C1 segment of cervical spinal cord (tissue), 14 donors: Measurements from ENCODE around the gene ANAPC10.
"Not testable (repeated sequence)": the region's sequence is repeated elsewhere in the genome, so short reads cannot be mapped to it uniquely, and the experiment has no call there.

ENCODE experiments used
- DNase-seq, 14 donors: peaks; one replicate each; lab custom pipeline; 2025; lab: John Stamatoyannopoulos, UW

The ANAPC10 gene

DNA sequence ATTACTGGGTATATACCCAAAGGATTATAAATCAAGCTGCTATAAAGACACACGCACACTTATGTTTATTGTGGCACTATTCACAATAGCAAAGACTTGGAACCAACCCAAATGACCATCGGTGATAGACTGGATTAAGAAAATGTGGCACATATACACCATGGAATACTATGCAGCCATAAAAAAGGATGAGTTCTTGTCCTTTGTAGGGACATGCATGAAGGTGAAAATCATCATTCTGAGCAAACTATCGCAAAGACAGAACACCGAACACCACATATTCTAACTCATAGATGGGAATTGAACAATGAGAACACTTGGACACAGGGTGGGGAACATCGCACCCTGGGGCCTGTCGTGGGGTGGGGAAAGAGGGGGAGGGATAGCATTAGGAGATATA, 87.7 kb downstream of the ANAPC10 start:
- not testable (repeated sequence) for DNase-seq

DNA sequence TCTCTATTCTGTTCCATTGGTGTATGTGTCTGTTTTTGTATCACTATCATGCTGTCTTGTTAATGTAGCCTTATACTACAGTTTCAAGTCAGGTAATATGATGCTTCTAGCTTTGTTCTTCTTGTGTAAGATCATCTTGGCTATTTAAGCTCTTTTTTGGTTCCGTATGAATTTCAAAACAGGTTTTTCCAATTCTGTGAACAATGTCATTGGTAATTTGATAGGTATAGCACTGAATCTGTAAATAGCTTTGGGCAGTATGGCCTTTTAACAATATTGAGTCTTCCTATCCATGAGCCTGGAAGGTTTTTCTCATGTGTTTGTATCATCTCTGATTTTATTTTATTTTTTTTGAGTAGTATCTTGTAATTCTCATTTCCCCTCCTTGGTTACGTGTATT, 94.3 kb downstream of the ANAPC10 start:
- no peak for DNase-seq

DNA sequence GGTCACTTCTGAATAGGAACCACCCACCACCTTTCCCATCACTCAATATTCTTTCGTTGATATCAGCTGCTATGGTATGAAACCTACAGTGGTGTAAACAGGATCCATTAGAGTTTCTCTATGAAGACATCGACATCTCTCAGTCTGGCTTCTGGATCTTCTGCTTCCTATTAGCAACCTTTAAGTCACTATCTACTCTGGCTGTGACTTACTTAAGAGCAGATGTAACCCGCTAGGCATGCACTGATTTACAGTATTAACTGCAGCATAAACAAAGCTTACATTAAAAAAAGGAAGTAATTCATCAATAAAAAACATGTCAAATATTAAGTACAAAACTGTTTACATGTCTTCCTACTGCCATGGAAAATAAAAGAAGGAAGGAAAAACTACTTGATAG, 96.4 kb downstream of the ANAPC10 start:
- DNase-seq: no peak

DNA sequence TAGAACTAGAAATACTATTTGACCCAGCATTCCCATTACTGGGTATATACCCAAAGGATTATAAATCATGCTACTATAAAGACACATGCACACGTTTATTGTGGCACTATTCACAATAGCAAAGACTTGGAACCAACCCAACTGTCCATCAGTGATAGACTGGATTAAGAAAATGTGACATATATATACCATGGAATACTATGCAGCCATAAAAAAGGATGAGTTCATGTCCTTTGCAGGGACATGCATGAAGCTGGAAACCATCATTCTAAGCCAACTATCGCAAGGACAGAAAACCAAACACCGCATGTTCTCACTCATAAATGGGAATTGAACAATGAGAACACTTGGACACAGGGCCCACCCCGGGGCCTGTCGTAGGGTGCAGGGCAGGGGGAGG, 97.3 kb downstream of the ANAPC10 start:
- not testable (repeated sequence) for DNase-seq

DNA sequence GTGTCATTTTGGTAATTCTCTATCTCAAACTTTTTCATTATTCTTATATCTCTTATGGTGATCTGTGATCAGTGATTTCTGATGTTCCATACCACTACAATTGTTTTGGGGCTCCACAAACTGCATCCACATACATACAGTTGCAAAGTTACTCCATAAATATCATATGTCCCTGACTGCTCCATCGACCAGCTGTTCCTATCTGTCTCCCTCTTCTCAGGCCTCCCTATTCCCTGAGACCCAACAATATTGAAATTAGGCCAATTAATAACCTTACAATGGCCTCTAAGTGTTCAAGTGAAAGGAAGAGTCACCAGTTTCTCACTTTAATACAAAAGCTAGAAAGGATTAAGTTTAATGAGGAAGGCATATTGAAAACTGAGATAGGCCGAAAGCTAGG, 108.7 kb downstream of the ANAPC10 start:
- DNase-seq: no peak

DNA sequence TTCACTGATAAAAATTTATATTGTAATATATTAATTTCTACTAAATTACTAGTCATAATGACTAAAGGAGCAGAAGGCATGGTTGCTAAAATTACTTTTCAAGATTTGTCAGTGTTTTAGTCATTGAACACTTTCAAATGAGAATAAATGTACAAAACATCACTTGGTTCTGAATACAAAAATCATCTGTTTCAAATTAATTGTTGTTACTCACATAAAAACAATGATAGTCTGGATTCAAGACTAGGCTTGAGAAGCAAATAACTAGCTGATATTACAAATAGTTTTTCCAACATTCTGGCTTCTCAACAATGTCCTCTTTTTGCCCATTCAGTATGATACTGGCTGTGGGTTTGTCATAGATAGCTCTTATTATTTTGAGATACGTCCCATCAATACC, 112.5 kb downstream of the ANAPC10 start:
- DNase-seq: no peak

DNA sequence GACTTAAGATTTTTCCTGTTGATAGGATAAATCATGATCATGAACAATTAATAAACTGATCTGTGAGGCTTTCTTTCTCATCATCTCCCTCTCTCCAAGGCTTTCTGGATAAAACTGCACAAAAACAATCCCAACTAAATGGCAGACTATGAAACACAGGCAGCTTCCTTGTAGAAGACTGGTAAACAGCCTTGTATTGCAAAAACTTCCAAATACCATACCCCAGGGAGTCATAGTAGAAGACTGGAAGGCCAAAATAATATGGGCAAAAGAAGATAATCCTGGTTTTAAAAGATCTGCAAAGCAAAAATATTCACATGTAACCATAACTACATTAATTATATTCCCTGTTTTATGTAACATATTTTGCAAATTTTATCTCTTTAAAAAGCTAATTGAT, 113.0 kb downstream of the ANAPC10 start:
- no peak for DNase-seq

DNA sequence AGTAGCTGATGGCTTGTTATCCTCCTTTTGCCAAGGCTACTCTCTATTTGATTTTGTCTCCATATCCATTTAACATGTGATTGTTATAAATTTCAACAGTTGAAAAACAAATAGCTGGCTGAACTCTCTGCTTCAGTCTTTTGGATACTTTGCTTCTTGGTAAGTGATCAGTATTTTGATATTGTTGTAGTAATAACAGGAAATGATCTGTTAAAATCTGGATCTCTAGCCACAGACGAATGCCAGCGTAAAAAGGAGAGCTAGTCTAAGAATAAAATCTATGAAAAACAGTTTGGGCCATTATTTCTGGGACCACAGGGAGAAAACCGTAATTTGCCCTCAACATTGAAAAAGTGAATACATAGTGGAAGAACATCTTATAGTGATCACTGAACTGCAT, 113.8 kb downstream of the ANAPC10 start:
- no peak for DNase-seq

DNA sequence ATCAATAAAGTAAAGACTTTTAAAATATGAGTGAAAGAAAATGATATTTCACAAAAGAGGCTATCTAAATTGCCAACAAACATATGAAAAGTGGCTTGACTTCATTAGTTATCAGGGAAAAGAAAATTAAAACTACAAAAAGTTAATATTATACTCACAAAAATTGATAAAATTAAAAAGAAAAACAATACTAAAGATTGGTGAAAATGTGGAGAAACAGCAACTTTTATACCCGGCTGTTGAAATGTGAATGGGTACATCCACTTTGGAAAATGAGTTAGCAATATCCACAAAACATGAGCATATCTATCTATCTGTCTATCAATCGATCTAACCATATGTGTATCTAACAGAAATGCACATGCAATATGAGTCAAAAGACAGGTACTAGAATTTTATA, 122.3 kb downstream of the ANAPC10 start:
- no peak for DNase-seq

DNA sequence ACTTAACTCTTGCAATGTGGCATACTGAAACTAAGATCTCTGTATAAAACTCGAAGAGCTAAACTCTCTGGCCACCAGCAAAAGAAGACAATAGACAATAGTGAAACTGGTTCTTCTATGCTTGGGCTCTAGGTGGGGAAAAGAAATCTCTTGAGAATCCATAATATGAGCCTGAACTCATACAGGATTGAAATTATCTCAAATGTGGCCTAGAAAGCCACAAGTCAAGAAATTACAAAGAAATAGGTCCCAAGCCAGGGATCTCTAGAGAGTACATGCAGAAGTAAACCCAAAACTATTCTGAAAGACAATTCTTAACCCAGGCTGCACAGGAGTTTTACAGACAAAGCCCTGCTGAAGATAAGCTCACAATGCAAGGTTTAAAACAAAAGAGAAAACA, 127.4 kb downstream of the ANAPC10 start:
- no peak for DNase-seq

DNA sequence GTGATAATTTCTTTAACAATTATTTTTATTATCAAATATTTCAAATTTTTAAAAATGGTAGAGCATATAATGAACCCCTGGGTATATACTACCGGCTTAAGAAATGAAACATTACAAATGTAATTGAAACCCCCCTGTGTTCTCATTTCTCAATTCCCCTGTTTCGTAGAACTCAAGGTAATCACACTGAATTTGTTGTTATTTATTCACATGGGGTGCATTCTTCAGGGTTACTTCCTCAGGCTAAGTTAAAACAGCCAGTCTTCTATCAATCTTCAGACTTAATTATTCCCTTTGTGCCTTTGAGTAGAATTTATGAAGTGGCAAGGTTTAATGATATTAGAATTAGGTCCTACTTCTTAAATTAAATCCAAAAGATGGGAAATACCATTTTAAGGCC, 128.2 kb downstream of the ANAPC10 start:
- no peak for DNase-seq

DNA sequence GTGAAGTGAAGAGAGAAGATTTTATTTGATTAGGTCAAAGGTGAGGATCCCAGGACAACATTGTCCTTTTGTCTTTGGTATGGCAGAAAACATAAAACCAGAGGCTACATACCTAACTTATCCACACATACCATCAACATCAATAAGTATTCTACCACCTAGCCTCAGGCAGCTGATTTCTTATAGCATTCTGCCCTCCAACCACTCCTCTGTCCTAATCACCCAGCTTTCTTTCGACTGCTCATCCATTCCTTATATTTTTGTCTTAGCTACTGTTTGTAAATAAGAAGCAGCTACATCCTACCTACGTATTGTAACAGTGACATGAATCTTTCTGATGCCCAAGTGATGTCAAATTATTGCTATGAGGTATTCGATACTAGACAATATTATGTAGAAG, 129.4 kb downstream of the ANAPC10 start:
- no peak for DNase-seq

DNA sequence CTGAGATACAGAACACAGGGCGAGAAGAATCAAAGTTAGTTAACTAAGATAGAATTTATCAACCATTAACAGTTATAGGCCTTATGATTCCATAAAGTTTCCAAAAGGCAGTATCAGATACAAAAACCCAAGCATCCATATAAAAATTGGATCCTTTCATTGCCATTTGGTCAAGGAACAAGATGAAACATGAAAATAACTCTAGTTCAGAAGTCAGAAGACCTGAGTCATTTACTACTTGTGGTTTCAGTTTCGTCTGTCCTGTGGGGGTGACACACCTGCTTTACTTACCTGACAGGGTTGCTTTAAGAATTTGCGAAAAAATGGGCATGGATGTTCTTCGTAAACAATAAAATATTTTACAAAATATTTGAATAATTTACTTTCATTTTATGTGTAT, 130.8 kb downstream of the ANAPC10 start:
- no peak for DNase-seq

DNA sequence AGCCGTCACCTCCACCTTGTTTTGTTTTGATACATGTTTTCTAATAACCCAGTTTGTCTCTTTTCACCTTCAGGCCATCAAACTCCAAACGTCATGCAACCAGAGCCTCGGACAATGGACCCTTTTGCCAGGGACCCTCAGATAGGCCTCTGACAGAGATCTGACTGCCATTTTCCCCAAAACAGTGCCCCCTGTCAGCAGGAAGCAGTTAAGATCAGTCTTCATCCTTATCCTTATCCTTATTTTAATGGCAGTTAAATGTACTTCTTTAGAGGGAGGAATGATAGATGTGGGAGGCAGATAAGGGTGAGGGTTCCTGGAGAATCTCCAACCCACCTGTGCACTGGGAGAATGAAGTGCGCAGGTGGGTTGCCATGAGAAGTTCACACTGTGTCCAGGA, 135.7 kb downstream of the ANAPC10 start:
- DNase-seq: no peak

DNA sequence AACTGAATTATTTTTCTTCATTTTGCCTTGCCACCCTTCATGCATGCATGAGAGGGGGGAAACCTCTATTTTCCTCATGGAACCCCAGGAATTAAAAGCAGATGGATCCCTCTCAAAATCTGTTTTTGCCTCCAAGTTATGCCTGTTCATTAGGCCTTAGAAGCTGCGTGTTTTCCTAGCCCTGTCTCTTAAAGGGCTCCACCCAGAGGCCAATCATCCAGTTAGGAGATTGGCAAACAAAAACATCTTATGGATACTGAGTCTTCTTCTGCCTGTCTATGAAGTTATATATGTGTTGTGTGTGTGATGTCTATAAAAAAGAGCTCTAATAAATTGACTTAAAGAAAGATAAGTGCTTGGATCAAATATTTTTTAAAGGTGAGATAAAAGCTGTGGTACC, 142.9 kb downstream of the ANAPC10 start:
- DNase-seq: no peak

DNA sequence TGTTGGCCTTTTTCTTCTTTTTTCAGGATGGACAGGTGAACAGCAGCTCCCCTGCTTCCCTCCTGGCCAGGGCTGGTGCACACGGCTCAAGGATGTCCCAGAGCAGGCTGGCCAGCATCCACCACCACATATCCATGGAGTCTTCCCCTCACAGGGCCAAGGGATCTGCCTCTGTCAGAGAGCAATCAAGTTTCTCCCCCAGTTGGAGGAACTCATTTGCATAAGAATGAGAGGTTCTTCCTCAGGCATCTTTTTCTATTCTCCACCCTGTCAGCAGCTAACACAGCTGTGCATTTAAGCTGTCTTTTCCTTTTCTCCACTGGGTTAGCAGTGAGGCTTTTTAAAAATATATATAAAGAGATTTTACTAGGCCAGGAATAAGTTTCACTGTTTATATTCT, 143.8 kb downstream of the ANAPC10 start:
- DNase-seq: no peak

DNA sequence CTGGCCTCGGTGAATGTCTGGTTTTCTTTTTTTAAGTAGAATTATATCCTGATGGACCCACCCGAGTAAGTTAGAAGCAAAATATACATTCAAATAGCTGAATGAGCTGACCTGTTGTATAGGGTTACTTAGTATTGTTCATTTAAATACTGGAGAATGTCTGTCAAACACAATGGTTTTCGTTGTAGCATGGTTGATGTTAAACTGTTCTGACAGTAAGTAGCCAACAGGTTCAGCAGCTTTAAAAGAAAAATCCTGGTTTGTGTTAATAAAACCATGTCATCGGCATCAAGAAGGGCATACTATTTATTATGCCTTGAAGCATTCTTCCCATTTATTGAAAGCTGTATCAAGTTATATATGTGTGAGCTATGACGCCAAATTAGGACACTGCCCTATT, 149.6 kb downstream of the ANAPC10 start:
- no peak for DNase-seq

DNA sequence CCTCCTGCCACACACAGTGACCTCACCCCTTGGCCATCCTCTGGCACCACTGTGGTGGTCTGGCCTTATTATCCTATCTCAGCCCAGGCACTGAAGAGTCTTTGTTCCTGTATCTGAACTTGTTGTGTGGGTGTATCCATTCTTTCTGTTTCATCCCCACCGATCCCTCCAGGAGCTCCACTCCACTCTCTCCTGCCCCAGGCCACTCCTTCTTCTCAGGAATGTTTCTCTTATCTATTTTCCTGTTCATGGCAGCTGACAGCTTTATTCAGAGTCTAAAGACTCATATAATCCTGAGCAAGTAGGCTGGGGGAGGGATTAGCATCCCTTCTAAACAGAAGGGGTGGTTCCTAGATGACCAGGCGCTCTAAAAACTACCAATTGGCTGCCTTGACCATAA, 150.0 kb downstream of the ANAPC10 start:
- no peak for DNase-seq
